Measurements from ENCODE around the gene MEGF9. TPM values are rescaled to one million over a fixed set of nuclear protein-coding genes. Genes with fewer than 3 reads are reported as not detected.
"Not testable (repeated sequence)": the region's sequence is repeated elsewhere in the genome, so short reads cannot be mapped to it uniquely, and the experiment has no call there.

The MEGF9 gene
- total RNA-seq, 1 donor from 2014 or later: 58.8 TPM

GRCh38 chr9:120571443-120572257, 142.6 kb downstream of the MEGF9 start:
- peak; percentile 69 for DNase-seq

- no peak for DNase-seq
Measured at GRCh38 chr9:120570296-120570695, 144.0 kb downstream of the MEGF9 start.

GRCh38 chr9:120569556-120569955, 144.7 kb downstream of the MEGF9 start:
- DNase-seq: no peak

GRCh38 chr9:120568816-120569215, 145.5 kb downstream of the MEGF9 start:
- no peak for DNase-seq

GRCh38 chr9:120567874-120568273, 146.4 kb downstream of the MEGF9 start:
- DNase-seq: no peak

GRCh38 chr9:120567081-120567480, 147.2 kb downstream of the MEGF9 start:
- DNase-seq: no peak

- DNase-seq: no peak
Measured at GRCh38 chr9:120564589-120564988, 149.7 kb downstream of the MEGF9 start.

- DNase-seq: no peak
Measured at GRCh38 chr9:120562861-120563443, 151.3 kb downstream of the MEGF9 start.

GRCh38 chr9:120561709-120562108, 152.6 kb downstream of the MEGF9 start:
- no peak for DNase-seq

GRCh38 chr9:120559546-120559945, 154.7 kb downstream of the MEGF9 start:
- no peak for DNase-seq

- DNase-seq: no peak
Measured at GRCh38 chr9:120558454-120558853, 155.8 kb downstream of the MEGF9 start.

GRCh38 chr9:120557205-120557604, 157.1 kb downstream of the MEGF9 start:
- DNase-seq: no peak

- no peak for DNase-seq
Measured at GRCh38 chr9:120556775-120557174, 157.5 kb downstream of the MEGF9 start.

- DNase-seq: no peak
Measured at GRCh38 chr9:120555839-120556238, 158.4 kb downstream of the MEGF9 start.

- DNase-seq: not testable (repeated sequence)
Measured at GRCh38 chr9:120552210-120552704, 162.0 kb downstream of the MEGF9 start.

Other genes starting within 250 kb of the MEGF9 start
- 26.8 TPM for gene CDK5RAP2, start 134.3 kb downstream of the MEGF9 start, total RNA-seq
- 48.2 TPM for gene FBXW2, start 78.9 kb upstream of the MEGF9 start, total RNA-seq
- gene PSMD5, start 128.5 kb upstream of the MEGF9 start, total RNA-seq: 30.4 TPM
- gene PHF19, start 162.7 kb upstream of the MEGF9 start, total RNA-seq: 4.1 TPM
- gene TRAF1, start 212.3 kb upstream of the MEGF9 start, total RNA-seq: 2.5 TPM

Data from occipital lobe (tissue), 2 donors.